ENCODE measurements around the gene PLCD1.

PLCD1 gene

GRCh38 chr3:38026856-38027255 is 2.6 kb downstream of the PLCD1 start:
- Histone ChIP-seq H3K9ac (ENCODE audit: low read depth, low read length, poor library complexity) (no peak overlapping the region), H2BK12ac (ENCODE audit: low read length) (no peak overlapping the region), H3K9me3 (replicated peaks in 1 of 2; ENCODE audit: control insufficient read depth in 2 of 2, insufficient read depth in 1 of 2, low read depth in 1 of 2, low read length in 2 of 2) (no peaks in the 10 kb centered on the region), H3K23ac (ENCODE audit: low read depth, low read length, poor library complexity) (no peak overlapping the region), H3K18ac (ENCODE audit: low read length) (no peak overlapping the region), H3K4me2 (ENCODE audit: insufficient read depth, low read length, poor library complexity, severe bottlenecking) (no peak overlapping the region), H3K14ac (ENCODE audit: low read length) (no peak overlapping the region), H2BK5ac (ENCODE audit: low read length) (no peak overlapping the region), H2AK5ac (ENCODE audit: low read depth, low read length) (no peak overlapping the region), H3K27me3 (ENCODE audit: control insufficient read depth in 3 of 3, insufficient read depth in 3 of 3, low read depth in 1 of 3, low read length in 3 of 3) (peaks cover 0 to 16% (median 9%) of the 10 kb centered on the region in 3 experiments), H4K91ac (ENCODE audit: low read depth, low read length, poor library complexity) (no peak overlapping the region), H2BK120ac (ENCODE audit: low read depth, low read length) (no peak overlapping the region), H3K79me1 (ENCODE audit: low read depth, low read length) (peaks cover 8% of the 10 kb centered on the region), H2AFZ (ENCODE audit: low read length) (no peak overlapping the region), H3K27ac (replicated peaks; ENCODE audit: low read length) (no peak overlapping the region), H3K4ac (ENCODE audit: low read length) (no peak overlapping the region), H2BK15ac (ENCODE audit: low read length) (no peak overlapping the region), H4K8ac (ENCODE audit: low read depth, low read length) (no peak overlapping the region), H3K36me3 (replicated peaks in 1 of 2; ENCODE audit: control insufficient read depth in 2 of 2, insufficient read depth in 2 of 2, low read length in 2 of 2) (peaks cover 3 to 62% of the 10 kb centered on the region in 2 donors), H3K4me3 (ENCODE audit: low read length in 2 of 2) (no peak overlapping the region), H3K4me1 (ENCODE audit: control insufficient read depth in 2 of 2, insufficient read depth in 1 of 2, low read depth in 1 of 2, low read length in 2 of 2) (peaks cover 19 to 20% of the 10 kb centered on the region in 2 donors)
- no CpG with 5 or more reads among the region's 4 CpGs for WGBS, 2 donors (ENCODE audit: extremely low coverage in 2 of 2, insufficient read length in 2 of 2, insufficient replicate concordance in 1 of 2)
- no peak for DNase-seq (ENCODE audit: low spot score)

DNA sequence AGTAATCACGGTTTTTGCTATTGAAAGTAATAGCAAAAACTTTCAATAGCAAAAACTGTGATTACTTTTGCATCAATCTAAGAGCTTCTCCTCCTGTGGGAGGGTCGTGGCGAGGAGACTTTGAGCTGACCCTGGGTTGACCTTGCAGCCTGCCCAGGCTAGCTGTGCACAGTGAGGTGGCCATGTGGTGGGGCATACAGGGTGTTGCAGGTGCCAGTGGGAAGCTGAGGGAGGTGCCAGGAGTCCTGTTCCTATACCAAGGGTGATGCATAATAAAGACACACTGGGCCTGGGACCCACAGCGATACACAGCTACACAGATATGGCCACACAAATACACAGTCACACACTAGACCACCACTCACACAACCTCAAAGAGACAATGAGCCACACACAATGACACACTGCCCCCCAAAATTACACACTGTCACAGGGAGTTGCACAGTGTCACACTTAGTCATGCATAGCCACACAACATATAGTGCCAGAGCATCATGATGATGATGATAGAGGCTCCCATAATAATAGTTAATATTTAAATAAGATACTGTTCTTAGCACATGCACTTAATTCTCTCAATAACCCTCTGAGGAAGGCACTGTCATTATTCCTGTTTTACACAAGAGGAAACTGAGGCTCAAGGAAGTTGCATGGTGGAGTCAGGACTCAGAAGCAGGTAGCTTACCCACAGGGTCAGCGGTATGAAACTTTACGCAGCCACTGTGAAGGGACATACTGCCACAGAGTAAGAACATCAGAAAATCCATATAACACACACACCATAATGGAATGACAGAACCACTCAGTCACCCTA is 6.3 kb downstream of the PLCD1 start:
- no peak overlapping the region for H2BK120ac ChIP-seq (ENCODE audit: low read depth, low read length)
- no CpG with 5 or more reads among the region's 6 CpGs for WGBS, 2 donors (ENCODE audit: extremely low coverage in 2 of 2, insufficient read length in 2 of 2, insufficient replicate concordance in 1 of 2)
- no peak for DNase-seq (ENCODE audit: low spot score)

GRCh38 chr3:38022301-38022700 is 7.1 kb downstream of the PLCD1 start:
- Histone ChIP-seq H3K23ac (ENCODE audit: low read depth, low read length, poor library complexity) (no peak overlapping the region), H3K4me2 (ENCODE audit: insufficient read depth, low read length, poor library complexity, severe bottlenecking) (no peak overlapping the region), H3K14ac (ENCODE audit: low read length) (no peak overlapping the region), H2AK5ac (ENCODE audit: low read depth, low read length) (no peak overlapping the region), H3K4ac (ENCODE audit: low read length) (no peak overlapping the region), H3K9ac (ENCODE audit: low read depth, low read length, poor library complexity) (no peak overlapping the region), H3K18ac (ENCODE audit: low read length) (no peak overlapping the region), H2BK12ac (ENCODE audit: low read length) (no peak overlapping the region), H2BK120ac (ENCODE audit: low read depth, low read length) (no peak overlapping the region), H4K8ac (ENCODE audit: low read depth, low read length) (no peak overlapping the region), H2BK5ac (ENCODE audit: low read length) (no peak overlapping the region), H2BK15ac (ENCODE audit: low read length) (no peak overlapping the region), H4K91ac (ENCODE audit: low read depth, low read length, poor library complexity) (no peak overlapping the region), H3K36me3 (replicated peaks in 1 of 2; ENCODE audit: control insufficient read depth in 2 of 2, insufficient read depth in 2 of 2, low read length in 2 of 2) (peaks cover 17 to 99% of the 10 kb centered on the region in 2 donors), H3K4me3 (ENCODE audit: low read length in 2 of 2) (no peak overlapping the region), H2AFZ (ENCODE audit: low read length) (no peak overlapping the region), H3K4me1 (ENCODE audit: control insufficient read depth in 2 of 2, insufficient read depth in 1 of 2, low read depth in 1 of 2, low read length in 2 of 2) (peaks cover 4 to 13% of the 10 kb centered on the region in 2 donors), H3K9me3 (replicated peaks in 1 of 2; ENCODE audit: control insufficient read depth in 2 of 2, insufficient read depth in 1 of 2, low read depth in 1 of 2, low read length in 2 of 2) (no peaks in the 10 kb centered on the region), H3K79me1 (ENCODE audit: low read depth, low read length) (peaks cover 8% of the 10 kb centered on the region), H3K27ac (replicated peaks; ENCODE audit: low read length) (no peak overlapping the region), H3K27me3 (ENCODE audit: control insufficient read depth in 3 of 3, insufficient read depth in 3 of 3, low read depth in 1 of 3, low read length in 3 of 3) (no peaks in the 10 kb centered on the region)
- WGBS, 2 donors (ENCODE audit: extremely low coverage in 2 of 2, insufficient read length in 2 of 2, insufficient replicate concordance in 1 of 2) = no CpG with 5 or more reads among the region's 3 CpGs
- no peak for DNase-seq (ENCODE audit: low spot score)

More for the DNA sequence above, 6.3 kb downstream of the PLCD1 start:
- Histone ChIP-seq H3K18ac (ENCODE audit: low read length) (no peak overlapping the region), H3K4me1 (ENCODE audit: control insufficient read depth in 2 of 2, insufficient read depth in 1 of 2, low read depth in 1 of 2, low read length in 2 of 2) (peaks cover 8 to 17% of the 10 kb centered on the region in 2 donors), H3K14ac (ENCODE audit: low read length) (no peak overlapping the region), H2AFZ (ENCODE audit: low read length) (no peak overlapping the region), H3K23ac (ENCODE audit: low read depth, low read length, poor library complexity) (no peak overlapping the region), H3K27me3 (ENCODE audit: control insufficient read depth in 3 of 3, insufficient read depth in 3 of 3, low read depth in 1 of 3, low read length in 3 of 3) (peaks cover 0 to 6% (median 0%) of the 10 kb centered on the region in 3 experiments), H3K27ac (replicated peaks; ENCODE audit: low read length) (no peak overlapping the region), H2AK5ac (ENCODE audit: low read depth, low read length) (no peak overlapping the region), H3K4me3 (ENCODE audit: low read length in 2 of 2) (no peak overlapping the region), H4K8ac (ENCODE audit: low read depth, low read length) (no peak overlapping the region), H3K4ac (ENCODE audit: low read length) (no peak overlapping the region), H2BK5ac (ENCODE audit: low read length) (no peak overlapping the region), H4K91ac (ENCODE audit: low read depth, low read length, poor library complexity) (no peak overlapping the region), H3K9ac (ENCODE audit: low read depth, low read length, poor library complexity) (no peak overlapping the region), H3K36me3 (replicated peaks in 1 of 2; ENCODE audit: control insufficient read depth in 2 of 2, insufficient read depth in 2 of 2, low read length in 2 of 2) (peaks cover 14 to 99% of the 10 kb centered on the region in 2 donors), H2BK15ac (ENCODE audit: low read length) (no peak overlapping the region), H3K9me3 (replicated peaks in 1 of 2; ENCODE audit: control insufficient read depth in 2 of 2, insufficient read depth in 1 of 2, low read depth in 1 of 2, low read length in 2 of 2) (no peaks in the 10 kb centered on the region), H3K4me2 (ENCODE audit: insufficient read depth, low read length, poor library complexity, severe bottlenecking) (no peak overlapping the region), H3K79me1 (ENCODE audit: low read depth, low read length) (peaks cover 9% of the 10 kb centered on the region), H2BK12ac (ENCODE audit: low read length) (no peak overlapping the region)

GRCh38 chr3:38021196-38021595 is 8.2 kb downstream of the PLCD1 start:
- Histone ChIP-seq H3K23ac (ENCODE audit: low read depth, low read length, poor library complexity) (no peak overlapping the region), H4K8ac (ENCODE audit: low read depth, low read length) (no peak overlapping the region), H2BK12ac (ENCODE audit: low read length) (no peak overlapping the region), H3K9me3 (replicated peaks in 1 of 2; ENCODE audit: control insufficient read depth in 2 of 2, insufficient read depth in 1 of 2, low read depth in 1 of 2, low read length in 2 of 2) (peaks cover 4 to 7% of the 10 kb centered on the region in 2 donors), H3K4me2 (ENCODE audit: insufficient read depth, low read length, poor library complexity, severe bottlenecking) (no peak overlapping the region), H3K79me1 (ENCODE audit: low read depth, low read length) (peaks cover 8% of the 10 kb centered on the region), H3K4me1 (ENCODE audit: control insufficient read depth in 2 of 2, insufficient read depth in 1 of 2, low read depth in 1 of 2, low read length in 2 of 2) (peaks cover 4 to 13% of the 10 kb centered on the region in 2 donors), H3K4ac (ENCODE audit: low read length) (no peak overlapping the region), H2AK5ac (ENCODE audit: low read depth, low read length) (peak overlapping the region; percentile 1), H3K18ac (ENCODE audit: low read length) (no peak overlapping the region), H3K4me3 (ENCODE audit: low read length in 2 of 2) (no peak overlapping the region), H2BK15ac (ENCODE audit: low read length) (no peak overlapping the region), H3K14ac (ENCODE audit: low read length) (no peak overlapping the region), H3K9ac (ENCODE audit: low read depth, low read length, poor library complexity) (no peak overlapping the region), H2BK120ac (ENCODE audit: low read depth, low read length) (no peak overlapping the region), H4K91ac (ENCODE audit: low read depth, low read length, poor library complexity) (no peak overlapping the region), H2AFZ (ENCODE audit: low read length) (no peak overlapping the region), H3K27me3 (ENCODE audit: control insufficient read depth in 3 of 3, insufficient read depth in 3 of 3, low read depth in 1 of 3, low read length in 3 of 3) (no peaks in the 10 kb centered on the region), H2BK5ac (ENCODE audit: low read length) (no peak overlapping the region), H3K27ac (replicated peaks; ENCODE audit: low read length) (no peak overlapping the region), H3K36me3 (replicated peaks in 1 of 2; ENCODE audit: control insufficient read depth in 2 of 2, insufficient read depth in 2 of 2, low read length in 2 of 2) (peaks cover 24 to 99% of the 10 kb centered on the region in 2 donors)
- DNase-seq (ENCODE audit: low spot score) = no peak
- WGBS, 2 donors (ENCODE audit: extremely low coverage in 2 of 2, insufficient read length in 2 of 2, insufficient replicate concordance in 1 of 2) = no CpG with 5 or more reads among the region's 4 CpGs
